OCI-LY7 (cell line): ENCODE results near the gene TNFRSF1B. TPM values are rescaled to one million over a fixed set of nuclear protein-coding genes. Genes with fewer than 3 reads are reported as not detected.

Experiments
- BruUV-seq: library from RNA; stranded (reverse); fragments of 400-500 nt; replicated peaks from 2 replicates; lab custom pipeline; 2021; lab: Mats Ljungman, UMichigan
- CTCF ChIA-PET: fragments of 300-600 bp; sonication (Branson Sonifier 250); formaldehyde crosslinking; loops from one replicate; lab custom pipeline; 2022; ENCODE audit warnings: antibody characterized with exemption; ENCODE audit not compliant: unreplicated experiment; lab: Charles Lee
- POLR2A ChIA-PET: fragments of 300-600 bp; sonication (Branson Sonifier 250); formaldehyde crosslinking; loops from one replicate; lab custom pipeline; 2022; ENCODE audit warnings: antibody characterized with exemption; lab: Charles Lee
- DNase-seq: peaks from one replicate; pipeline ENCODE4 v3.0.0-alpha.2; 2015; ENCODE audit warnings: low spot score
- H2AFZ ChIP-seq: fragments of 200-600 bp; sonication (generic), shearing (Covaris generic); 2 replicates; pipeline ENCODE4 v1.6.1; 2014; ENCODE audit warnings: mild to moderate bottlenecking, antibody characterized with exemption, low read length, moderate library complexity
- H3K27ac ChIP-seq: fragments of 200-600 bp; sonication (generic); 2 replicates; pipeline ENCODE4 v1.5.1; 2014; ENCODE audit warnings: mixed run types, low read depth, mild to moderate bottlenecking, moderate library complexity, low read length, inconsistent platforms; ENCODE audit not compliant: poor library complexity, severe bottlenecking
- H3K36me3 ChIP-seq: fragments of 200-600 bp; sonication (generic); 2 replicates; pipeline ENCODE4 v1.6.1; 2014; ENCODE audit warnings: mild to moderate bottlenecking, antibody characterized with exemption, low read length, moderate library complexity, mixed read lengths; ENCODE audit not compliant: insufficient read depth
- H3K4me1 ChIP-seq: fragments of 200-600 bp; sonication (generic); 2 replicates; pipeline ENCODE4 v1.5.1; 2014; ENCODE audit warnings: mild to moderate bottlenecking, low read length; ENCODE audit not compliant: insufficient read depth, poor library complexity, severe bottlenecking
- H3K4me2 ChIP-seq: fragments of 200-600 bp; sonication (generic); 2 replicates; pipeline ENCODE4 v1.6.1; 2014; ENCODE audit warnings: mild to moderate bottlenecking, low read length
- H3K4me3 ChIP-seq: fragments of 200-600 bp; sonication (generic); 2 replicates; pipeline ENCODE4 v1.5.1; 2014; ENCODE audit warnings: mild to moderate bottlenecking, low read depth, low read length; ENCODE audit not compliant: poor library complexity, severe bottlenecking
- H3K79me2 ChIP-seq: fragments of 200-600 bp; sonication (generic); 2 replicates; pipeline ENCODE4 v1.6.1; 2016; ENCODE audit warnings: low read depth, mild to moderate bottlenecking, low read length, moderate library complexity, mixed read lengths; ENCODE audit not compliant: insufficient read depth
- H3K9me2 ChIP-seq: fragments of 200-600 bp; sonication (generic); 2 replicates; pipeline ENCODE4 v1.6.1; 2016; ENCODE audit warnings: mild to moderate bottlenecking, low read length, mixed read lengths; ENCODE audit not compliant: insufficient read depth
- H3K9me3 ChIP-seq: fragments of 200-600 bp; sonication (generic); 2 replicates; pipeline ENCODE4 v1.6.1; 2014; ENCODE audit warnings: mild to moderate bottlenecking, mixed run types, low read length, mixed read lengths
- H4K20me1 ChIP-seq: fragments of 200-600 bp; sonication (generic); 2 replicates; pipeline ENCODE4 v1.6.1; 2014; ENCODE audit warnings: mild to moderate bottlenecking, antibody characterized with exemption, low read length, moderate library complexity, mixed read lengths; ENCODE audit not compliant: insufficient read depth
- CTCF ChIP-seq: fragments of 200-600 bp; sonication (generic); conservative IDR thresholded peaks from 2 replicates; pipeline ENCODE4 v1.5.1; 2014; ENCODE audit warnings: mild to moderate bottlenecking, antibody characterized with exemption, low read length, moderate library complexity, mixed read lengths
- EZH2phosphoT487 ChIP-seq: fragments of 200-600 bp; sonication (generic); IDR thresholded peaks from 2 replicates; pipeline ENCODE4 v1.6.1; 2018; ENCODE audit warnings: low read depth, borderline replicate concordance, mild to moderate bottlenecking, mixed run types, antibody characterized with exemption, low read length, moderate library complexity, mixed read lengths
- intact Hi-C: fragments of 100-400 bp; cut with micrococcal nuclease; formaldehyde crosslinking; loops from one replicate; pipeline ENCODE4 v1.10.0; 2022; ENCODE audit not compliant: unreplicated experiment
- total RNA-seq, 2 experiments: library from RNA; depleted of rRNA in 1 of 2; stranded (reverse); fragments of >200 nt in 1 of 2; shearing (Covaris generic) in 1 of 2; gene quantifications; 2 replicates each; pipeline ENCODE4 v1.2.3, GENCODE V29; 2014 to 2022

Gene TNFRSF1B
- total RNA-seq, 2 experiments from 2014 or later = not detected

GRCh38 chr1:12125422-12126355, 41.1 kb upstream of the TNFRSF1B start:
- TF ChIP-seq EZH2phosphoT487 = no peak
- TF ChIP-seq CTCF = no peak
- Histone ChIP-seq H3K9me2 (no peaks in the 10 kb centered on the region), H4K20me1 (no peaks in the 10 kb centered on the region), H2AFZ (no peak overlapping the region), H3K4me1 (no peaks in the 10 kb centered on the region), H3K27ac (no peak overlapping the region), H3K36me3 (no peaks in the 10 kb centered on the region), H3K4me3 (no peak overlapping the region), H3K4me2 (no peak overlapping the region), H3K79me2 (no peaks in the 10 kb centered on the region), H3K9me3 (no peaks in the 10 kb centered on the region)
- POLR2A ChIA-PET = interaction anchor here (0.6 to 2.0 kb wide), 5 partner anchors 10 to 109 kb away, joined by 3 to 7 read pairs (median 4); no protein-coding TSS in a partner anchor
- no peak for DNase-seq
- intact Hi-C loops = loop anchor here (10.0 kb wide), 1 partner anchor 499 kb away; no protein-coding TSS in a partner anchor
- CTCF ChIA-PET = interaction anchor here (0.6 to 2.4 kb wide), 5 partner anchors 23 to 193 kb away, joined by 3 to 9 read pairs (median 4); no protein-coding TSS in a partner anchor
- BruUV-seq = no TSS peak

GRCh38 chr1:12126781-12127180, 40.0 kb upstream of the TNFRSF1B start:
- no peaks in the 10 kb centered on the region for H3K4me1 ChIP-seq

More at GRCh38 chr1:12126781-12127180, 40.0 kb upstream of the TNFRSF1B start:
- ChIA-PET CTCF (interaction anchor here (0.9 kb wide), 1 partner anchor 73 kb away, joined by 4 read pairs; no protein-coding TSS in a partner anchor), POLR2A (interaction anchor here (1.5 to 1.7 kb wide), 2 partner anchors 22 to 67 kb away, joined by 3 to 4 read pairs; no protein-coding TSS in a partner anchor)
- no peaks in the 10 kb centered on the region for H3K36me3 ChIP-seq
- TF ChIP-seq CTCF = no peak
- TF ChIP-seq EZH2phosphoT487 = no peak
- BruUV-seq = no TSS peak
- no peak for DNase-seq
- H2AFZ ChIP-seq = no peak overlapping the region
- H3K9me2 ChIP-seq = no peaks in the 10 kb centered on the region
- H3K27ac ChIP-seq = no peak overlapping the region
- H3K79me2 ChIP-seq = no peaks in the 10 kb centered on the region
- no peak overlapping the region for H3K4me2 ChIP-seq
- H4K20me1 ChIP-seq = no peaks in the 10 kb centered on the region
- no peak overlapping the region for H3K4me3 ChIP-seq
- intact Hi-C loops = loop anchor here (10.0 kb wide), 1 partner anchor 498 kb away; no protein-coding TSS in a partner anchor
- no peaks in the 10 kb centered on the region for H3K9me3 ChIP-seq
